Lung (tissue), 12 donors: ENCODE results near the gene NTF3. TPM values are rescaled to one million over a fixed set of nuclear protein-coding genes. Genes with fewer than 3 reads are reported as not detected.
A peak's percentile ranks its signal among the peaks of the same experiment; 100 is the strongest.

Source experiments
- ATAC-seq: fragments of 200-7000 bp; cut with Tn5 transposase; one replicate; pipeline ENCODE4 v1.9.1; 2020; ENCODE audit warnings: moderate number of reproducible peaks; ENCODE audit not compliant: insufficient read depth, low FRiP score
- DNase-seq, 3 donors: peaks; one replicate each; pipeline ENCODE4 v3.0.0-alpha.2; 2013 to 2017
- H3K27ac ChIP-seq, 2 donors: one replicate each; pipeline ENCODE4 v1.5.1; 2013; ENCODE audit warnings: mild to moderate bottlenecking in 2 of 2, moderate library complexity in 2 of 2, control low read depth in 1 of 2, inconsistent platforms in 1 of 2, low read depth in 1 of 2, low read length in 1 of 2
- H3K27me3 ChIP-seq, 3 donors: one replicate each; pipeline ENCODE4 v1.5.1; 2013; ENCODE audit warnings: low read length in 2 of 3; ENCODE audit not compliant: control insufficient read depth in 3 of 3, insufficient read depth in 3 of 3
- H3K36me3 ChIP-seq, 4 donors: one replicate each; pipeline ENCODE4 v1.5.1; 2013; ENCODE audit warnings: low read length in 4 of 4, mild to moderate bottlenecking in 1 of 4, moderate library complexity in 1 of 4; ENCODE audit not compliant: control insufficient read depth in 4 of 4, insufficient read depth in 4 of 4
- H3K4me1 ChIP-seq, 5 donors: one replicate each; pipeline ENCODE4 v1.5.1; 2013; ENCODE audit warnings: low read length in 5 of 5, mild to moderate bottlenecking in 2 of 5, moderate library complexity in 1 of 5; ENCODE audit not compliant: control insufficient read depth in 5 of 5, insufficient read depth in 5 of 5
- H3K4me3 ChIP-seq: one replicate; pipeline ENCODE4 v1.5.1; 2013; ENCODE audit warnings: mild to moderate bottlenecking, control low read depth, moderate library complexity
- H3K9ac ChIP-seq, 2 donors: one replicate each; pipeline ENCODE4 v1.5.1; 2013; ENCODE audit warnings: low read length in 2 of 2, control low read depth in 1 of 2; ENCODE audit not compliant: insufficient read depth in 1 of 2
- H3K9me3 ChIP-seq, 4 donors: one replicate each; pipeline ENCODE4 v1.5.1; 2013; ENCODE audit warnings: low read length in 3 of 4, mild to moderate bottlenecking in 1 of 4, moderate library complexity in 1 of 4; ENCODE audit not compliant: control insufficient read depth in 4 of 4, insufficient read depth in 3 of 4
- CTCF ChIP-seq: IDR thresholded peaks from 2 replicates; pipeline ENCODE4 v1.5.1; 2012; ENCODE audit warnings: mild to moderate bottlenecking; ENCODE audit errors: control extremely low read depth, extremely low read depth
- WGBS, 2 donors: extraction: QIAGEN DNeasy Blood & Tissue Kit; methylation state at CpG; one replicate each; pipeline ENCODE4 v1.1.7; 2013; 5-methylcytosine and 5-hydroxymethylcytosine counted together
- polyA plus RNA-seq, 2 donors: library from polyadenylated mRNA; stranded (reverse); fragments of 200-250 nt; gene quantifications; one replicate each; pipeline ENCODE4 v1.2.1, GENCODE V29; 2013
- total RNA-seq, 2 donors: library from RNA; depleted of rRNA in 1 of 2; stranded (reverse); fragments of >200 nt in 1 of 2; gene quantifications; one replicate each; pipeline ENCODE4 v1.2.1, GENCODE V29; 2014 to 2021
- donor health status: control.
- donor health status: control.
- donor health status: Bipolar disorder and iron deficiency.
- donor health status: healthy.
- donor health status: DM: yes; HTN: yes; CAD: no.

The NTF3 gene
- total and polyA plus RNA-seq, 4 donors, result 0.84 to 2.7 (median 1.0) TPM

DNA sequence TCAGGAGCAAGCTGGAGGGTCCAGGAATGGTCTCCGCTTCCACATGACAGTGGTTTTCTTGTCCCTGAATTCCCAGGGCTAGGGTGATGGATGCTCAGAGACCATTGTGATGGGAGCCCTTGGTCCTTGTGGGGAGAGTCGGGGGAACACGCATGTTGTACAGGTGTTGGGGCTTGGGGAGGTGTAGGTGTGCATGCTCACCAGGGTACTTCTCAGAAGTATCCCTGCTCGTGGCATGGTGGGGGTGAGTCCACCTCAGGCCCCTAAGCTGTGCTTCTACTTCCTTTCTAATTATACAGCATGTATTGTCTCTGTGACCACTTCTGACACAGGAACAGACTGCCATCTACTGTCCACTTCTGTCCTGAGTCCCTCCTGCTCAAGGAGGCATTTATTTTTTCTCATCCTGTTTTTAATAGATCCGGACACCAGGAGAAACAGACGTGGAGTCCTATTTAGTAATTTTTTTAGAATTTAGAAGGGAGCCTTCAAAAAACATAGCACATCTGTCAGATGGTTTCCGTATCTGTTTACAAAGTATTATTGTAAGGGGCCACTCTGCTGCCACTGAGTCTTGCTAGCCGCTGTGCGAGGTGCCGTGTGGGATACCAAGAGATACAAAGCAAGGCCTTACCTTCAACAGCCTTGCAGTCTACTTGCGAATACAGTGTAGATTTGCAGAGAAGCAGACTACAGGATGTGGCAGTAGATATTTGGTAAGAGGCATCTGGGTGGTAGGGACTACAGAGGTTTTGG, 10.5 kb downstream of the NTF3 start:
- ATAC-seq (no peak), DNase-seq (peak; percentile 47 to 86 (median 75))
- Histone ChIP-seq H3K9me3 (no peaks in the 10 kb centered on the region), H3K27ac (no peak overlapping the region), H3K27me3 (peaks cover 0 to 8% (median 0%) of the 10 kb centered on the region in 3 donors), H3K36me3 (no peaks in the 10 kb centered on the region), H3K4me1 (peaks cover 0 to 10% (median 0%) of the 10 kb centered on the region in 5 donors), H3K9ac (no peak overlapping the region), H3K4me3 (no peak overlapping the region)
- 64 to 67% methylated on average over 11 of the region's 11 CpGs for WGBS, 2 donors
- peak; percentile 38 for TF ChIP-seq CTCF

- peaks cover 0 to 14% (median 0%) of the 10 kb centered on the region in 3 donors for H3K27me3 ChIP-seq
- H3K27ac ChIP-seq, result no peak overlapping the region
- H3K9ac ChIP-seq, result no peak overlapping the region
- H3K4me3 ChIP-seq, result no peak overlapping the region
- ATAC-seq (no peak), DNase-seq (no peak)
- no peaks in the 10 kb centered on the region for H3K36me3 ChIP-seq
- no peaks in the 10 kb centered on the region for H3K9me3 ChIP-seq
- WGBS, 2 donors, result 86 to 92% methylated on average over 6 of the region's 6 CpGs
- TF ChIP-seq CTCF, result no peak
- no peaks in the 10 kb centered on the region for H3K4me1 ChIP-seq
Measured at GRCh38 chr12:5444520-5444919, 12.6 kb downstream of the NTF3 start.

- H3K4me3 ChIP-seq, result no peak overlapping the region
- peaks cover 0 to 18% (median 0%) of the 10 kb centered on the region in 3 donors for H3K27me3 ChIP-seq
- H3K9ac ChIP-seq, result no peak overlapping the region
- H3K9me3 ChIP-seq, result no peaks in the 10 kb centered on the region
- ATAC-seq (no peak), DNase-seq (no peak)
- H3K27ac ChIP-seq, result no peak overlapping the region
- 69 to 79% methylated on average over 5 of the region's 5 CpGs for WGBS, 2 donors
- TF ChIP-seq CTCF, result no peak
- H3K4me1 ChIP-seq, result no peaks in the 10 kb centered on the region
- H3K36me3 ChIP-seq, result no peaks in the 10 kb centered on the region
Measured at GRCh38 chr12:5447320-5447719, 15.4 kb downstream of the NTF3 start.
